ENCODE measurements around the gene MSI2. TPM values are rescaled to one million over a fixed set of nuclear protein-coding genes. Genes with fewer than 3 reads are reported as not detected.

Gene MSI2
- total and polyA plus RNA-seq, 2 experiments from 2014 or later, result 4.3 to 17.9 TPM

- Histone ChIP-seq H4K20me1 (ENCODE audit: insufficient read depth) (no peaks in the 10 kb centered on the region), H3K4me2 (ENCODE audit: unreplicated experiment) (no peak overlapping the region), H3K79me2 (ENCODE audit: insufficient read depth) (no peaks in the 10 kb centered on the region), H2AFZ (no peak overlapping the region), H3K9ac (no peak overlapping the region), H3K4me3 (no peak overlapping the region), H3K27ac (no peak overlapping the region), H3K27me3 (replicated peaks; ENCODE audit: insufficient read depth) (peaks cover 26% of the 10 kb centered on the region), H3K9me3 (ENCODE audit: low read depth) (no peaks in the 10 kb centered on the region), H3K4me1 (ENCODE audit: insufficient read depth) (no peaks in the 10 kb centered on the region), H3K9me2 (ENCODE audit: insufficient read depth) (0 out of 2 replicates have a peak, but pooled peaks cover 2% of the 10 kb centered on the region), H3K36me3 (ENCODE audit: low read depth) (no peaks in the 10 kb centered on the region), H3F3A (ENCODE audit: insufficient read depth) (no peaks in the 10 kb centered on the region)
- TF ChIP-seq EZH2phosphoT487 (IDR thresholded peaks at IDR 0.05; ENCODE audit: insufficient read depth, low read depth), result no peak
- TF ChIP-seq EZH2 (IDR thresholded peaks at IDR 0.05; ENCODE audit: insufficient read depth, poor library complexity, severe bottlenecking), result no peak
- in situ Hi-C loops (cut with MboI), result no loop called here
- DNase-seq, result no peak
- WGBS, 2 experiments (ENCODE audit: low coverage in 1 of 2, low lambda C conversion rate in 2 of 2, missing lambda C conversion rate in 2 of 2), result 48 to 56% methylated on average over 3 of the region's 3 CpGs
Observed at GRCh38 chr17:57696050-57696449, 439.7 kb downstream of the MSI2 start.

GRCh38 chr17:57697197-57697596 is 440.9 kb downstream of the MSI2 start:
- WGBS, 2 experiments (ENCODE audit: low coverage in 1 of 2, low lambda C conversion rate in 2 of 2, missing lambda C conversion rate in 2 of 2), result 59 to 69% methylated on average over 7 of the region's 7 CpGs
- H3K4me2 ChIP-seq (ENCODE audit: unreplicated experiment), result no peak overlapping the region
- no peaks in the 10 kb centered on the region for H4K20me1 ChIP-seq (ENCODE audit: insufficient read depth)
- H3K9me2 ChIP-seq (ENCODE audit: insufficient read depth), result 0 out of 2 replicates have a peak, but pooled peaks cover 2% of the 10 kb centered on the region
- no peaks in the 10 kb centered on the region for H3K79me2 ChIP-seq (ENCODE audit: insufficient read depth)
- no peak for DNase-seq
- H3F3A ChIP-seq (ENCODE audit: insufficient read depth), result no peaks in the 10 kb centered on the region
- in situ Hi-C loops (cut with MboI), result no loop called here
- no peak overlapping the region for H3K4me3 ChIP-seq
- H3K36me3 ChIP-seq (ENCODE audit: low read depth), result no peaks in the 10 kb centered on the region
- TF ChIP-seq EZH2 (IDR thresholded peaks at IDR 0.05; ENCODE audit: insufficient read depth, poor library complexity, severe bottlenecking) (no peak), EZH2phosphoT487 (IDR thresholded peaks at IDR 0.05; ENCODE audit: insufficient read depth, low read depth) (no peak)
- no peak overlapping the region for H3K9ac ChIP-seq
- H3K4me1 ChIP-seq (ENCODE audit: insufficient read depth), result no peaks in the 10 kb centered on the region
- no peak overlapping the region for H3K27ac ChIP-seq
- no peak overlapping the region for H2AFZ ChIP-seq
- H3K27me3 ChIP-seq (replicated peaks; ENCODE audit: insufficient read depth), result peaks cover 26% of the 10 kb centered on the region
- no peaks in the 10 kb centered on the region for H3K9me3 ChIP-seq (ENCODE audit: low read depth)

- in situ Hi-C loops (cut with MboI), result no loop called here
- Histone ChIP-seq H3K9me2 (ENCODE audit: insufficient read depth) (0 out of 2 replicates have a peak, but pooled peaks cover 2% of the 10 kb centered on the region), H4K20me1 (ENCODE audit: insufficient read depth) (no peaks in the 10 kb centered on the region), H2AFZ (no peak overlapping the region), H3K9me3 (ENCODE audit: low read depth) (no peaks in the 10 kb centered on the region), H3K4me3 (no peak overlapping the region), H3K4me2 (ENCODE audit: unreplicated experiment) (no peak overlapping the region), H3K27ac (no peak overlapping the region), H3F3A (ENCODE audit: insufficient read depth) (no peaks in the 10 kb centered on the region), H3K79me2 (ENCODE audit: insufficient read depth) (no peaks in the 10 kb centered on the region), H3K4me1 (ENCODE audit: insufficient read depth) (no peaks in the 10 kb centered on the region), H3K36me3 (ENCODE audit: low read depth) (no peaks in the 10 kb centered on the region), H3K27me3 (replicated peaks; ENCODE audit: insufficient read depth) (peaks cover 26% of the 10 kb centered on the region), H3K9ac (no peak overlapping the region)
- 55 to 67% methylated on average over 12 of the region's 12 CpGs for WGBS, 2 experiments (ENCODE audit: low coverage in 1 of 2, low lambda C conversion rate in 2 of 2, missing lambda C conversion rate in 2 of 2)
- no peak for DNase-seq
- TF ChIP-seq EZH2 (IDR thresholded peaks at IDR 0.05; ENCODE audit: insufficient read depth, poor library complexity, severe bottlenecking) (no peak), EZH2phosphoT487 (IDR thresholded peaks at IDR 0.05; ENCODE audit: insufficient read depth, low read depth) (no peak)
Observed at GRCh38 chr17:57697891-57698711, 441.8 kb downstream of the MSI2 start.

DNA sequence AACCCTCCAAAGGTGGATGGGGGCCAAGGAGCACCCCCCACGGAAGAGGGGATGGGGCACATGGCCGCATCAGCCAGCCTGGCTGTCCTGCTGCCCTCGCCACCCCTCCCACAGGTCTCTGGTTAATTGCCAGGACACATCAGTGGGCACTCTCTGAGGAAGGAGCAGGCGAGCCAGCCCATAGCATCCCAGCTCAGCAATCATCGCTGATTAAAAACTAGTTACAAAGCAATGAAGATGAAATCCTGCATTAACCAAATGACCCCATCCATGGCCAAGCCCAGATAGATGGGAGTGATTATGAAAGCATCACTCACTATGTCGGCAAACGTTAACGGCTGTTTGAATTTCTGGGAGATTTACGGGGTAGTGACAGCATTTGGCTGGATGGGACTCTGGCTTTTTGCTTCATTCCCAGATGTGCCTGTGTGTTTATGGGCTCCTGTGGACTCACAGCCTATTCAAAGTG is 443.5 kb downstream of the MSI2 start:
- Histone ChIP-seq H3K9me3 (ENCODE audit: low read depth) (no peaks in the 10 kb centered on the region), H3K4me1 (ENCODE audit: insufficient read depth) (no peaks in the 10 kb centered on the region), H3K27me3 (replicated peaks; ENCODE audit: insufficient read depth) (peaks cover 20% of the 10 kb centered on the region), H3F3A (ENCODE audit: insufficient read depth) (no peaks in the 10 kb centered on the region), H3K9me2 (ENCODE audit: insufficient read depth) (no peaks in the 10 kb centered on the region), H2AFZ (no peak overlapping the region), H3K9ac (no peak overlapping the region), H3K4me3 (no peak overlapping the region), H3K36me3 (ENCODE audit: low read depth) (no peaks in the 10 kb centered on the region), H3K4me2 (ENCODE audit: unreplicated experiment) (no peak overlapping the region), H4K20me1 (ENCODE audit: insufficient read depth) (no peaks in the 10 kb centered on the region), H3K27ac (no peak overlapping the region), H3K79me2 (ENCODE audit: insufficient read depth) (no peaks in the 10 kb centered on the region)
- TF ChIP-seq EZH2 (IDR thresholded peaks at IDR 0.05; ENCODE audit: insufficient read depth, poor library complexity, severe bottlenecking) (no peak), EZH2phosphoT487 (IDR thresholded peaks at IDR 0.05; ENCODE audit: insufficient read depth, low read depth) (no peak)
- in situ Hi-C loops (cut with MboI), result no loop called here
- 0 to 1% methylated on average over 9 of the region's 9 CpGs for WGBS, 2 experiments (ENCODE audit: low coverage in 1 of 2, low lambda C conversion rate in 2 of 2, missing lambda C conversion rate in 2 of 2)
- no peak for DNase-seq

All from GM23248 (cell line).